Omental fat pad (tissue), 4 donors: Measurements from ENCODE around the gene DENND2C. TPM values are rescaled to one million over a fixed set of nuclear protein-coding genes. Genes with fewer than 3 reads are reported as not detected.

Experiments
- ATAC-seq: fragments of 150-250 bp; one replicate; pipeline ENCODE4 v1.9.1; 2016; ENCODE audit warnings: mild to moderate bottlenecking, moderate library complexity; ENCODE audit not compliant: low FRiP score
- DNase-seq: peaks from one replicate; pipeline ENCODE4 v3.0.0-alpha.2; 2019; ENCODE audit warnings: low spot score
- total RNA-seq, 4 donors: library from RNA; depleted of rRNA; stranded (reverse); fragments of >200 nt; gene quantifications; one replicate each; pipeline ENCODE4 v1.1.0, GENCODE V29; 2016
- TF ChIP-seq, protein P1 (sequence below), 3 donors: fragments of 450-650 bp; IDR thresholded peaks; one replicate each; pipeline ENCODE4 v1.5.1; 2016 to 2017; ENCODE audit warnings: antibody characterized with exemption in 3 of 3, mild to moderate bottlenecking in 3 of 3, moderate library complexity in 2 of 3

The DENND2C gene
- total RNA-seq, 4 donors from 2014 or later = 1.9 to 6.6 (median 3.1) TPM

DNA sequence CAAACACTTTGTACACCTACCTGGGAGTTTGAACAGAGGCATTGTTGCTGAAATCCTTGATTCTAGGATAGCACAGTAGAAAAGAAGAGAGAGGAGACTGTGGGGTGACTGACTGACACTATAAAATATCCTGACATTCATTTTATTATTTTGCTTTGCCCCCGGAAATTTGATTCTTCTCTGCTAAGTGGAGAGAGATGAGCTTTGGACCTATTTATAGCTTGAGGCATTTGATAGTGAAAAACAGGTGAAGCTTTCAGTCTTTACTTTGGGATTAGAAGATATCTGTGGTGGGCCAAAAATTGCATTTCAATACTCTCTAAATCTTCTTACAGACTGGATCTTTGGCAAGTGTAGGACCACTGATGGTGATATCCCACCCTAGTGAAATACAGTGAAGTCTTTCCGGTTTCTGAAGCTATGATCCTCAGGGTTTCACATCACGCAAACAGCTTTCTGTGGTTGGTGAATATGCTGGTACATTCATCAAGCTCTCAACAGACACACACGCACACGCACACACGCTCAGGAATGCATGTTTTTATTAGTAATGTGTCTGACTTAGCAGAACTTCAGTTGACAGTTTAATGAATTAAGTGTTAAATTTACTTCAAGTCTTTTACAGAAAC, 25.7 kb upstream of the DENND2C start, which contains the start of gene AMPD1:
Gene AMPD1 (minus strand): TSS at position 117 of the 629 bp plus-strand sequence. CDS start 75 bp downstream, at position 42.
- DNase-seq (no peak), ATAC-seq (no peak)
- TF ChIP-seq, protein P1, sequence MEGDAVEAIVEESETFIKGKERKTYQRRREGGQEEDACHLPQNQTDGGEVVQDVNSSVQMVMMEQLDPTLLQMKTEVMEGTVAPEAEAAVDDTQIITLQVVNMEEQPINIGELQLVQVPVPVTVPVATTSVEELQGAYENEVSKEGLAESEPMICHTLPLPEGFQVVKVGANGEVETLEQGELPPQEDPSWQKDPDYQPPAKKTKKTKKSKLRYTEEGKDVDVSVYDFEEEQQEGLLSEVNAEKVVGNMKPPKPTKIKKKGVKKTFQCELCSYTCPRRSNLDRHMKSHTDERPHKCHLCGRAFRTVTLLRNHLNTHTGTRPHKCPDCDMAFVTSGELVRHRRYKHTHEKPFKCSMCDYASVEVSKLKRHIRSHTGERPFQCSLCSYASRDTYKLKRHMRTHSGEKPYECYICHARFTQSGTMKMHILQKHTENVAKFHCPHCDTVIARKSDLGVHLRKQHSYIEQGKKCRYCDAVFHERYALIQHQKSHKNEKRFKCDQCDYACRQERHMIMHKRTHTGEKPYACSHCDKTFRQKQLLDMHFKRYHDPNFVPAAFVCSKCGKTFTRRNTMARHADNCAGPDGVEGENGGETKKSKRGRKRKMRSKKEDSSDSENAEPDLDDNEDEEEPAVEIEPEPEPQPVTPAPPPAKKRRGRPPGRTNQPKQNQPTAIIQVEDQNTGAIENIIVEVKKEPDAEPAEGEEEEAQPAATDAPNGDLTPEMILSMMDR (IDR thresholded peaks at IDR 0.05) = no peak

DNA sequence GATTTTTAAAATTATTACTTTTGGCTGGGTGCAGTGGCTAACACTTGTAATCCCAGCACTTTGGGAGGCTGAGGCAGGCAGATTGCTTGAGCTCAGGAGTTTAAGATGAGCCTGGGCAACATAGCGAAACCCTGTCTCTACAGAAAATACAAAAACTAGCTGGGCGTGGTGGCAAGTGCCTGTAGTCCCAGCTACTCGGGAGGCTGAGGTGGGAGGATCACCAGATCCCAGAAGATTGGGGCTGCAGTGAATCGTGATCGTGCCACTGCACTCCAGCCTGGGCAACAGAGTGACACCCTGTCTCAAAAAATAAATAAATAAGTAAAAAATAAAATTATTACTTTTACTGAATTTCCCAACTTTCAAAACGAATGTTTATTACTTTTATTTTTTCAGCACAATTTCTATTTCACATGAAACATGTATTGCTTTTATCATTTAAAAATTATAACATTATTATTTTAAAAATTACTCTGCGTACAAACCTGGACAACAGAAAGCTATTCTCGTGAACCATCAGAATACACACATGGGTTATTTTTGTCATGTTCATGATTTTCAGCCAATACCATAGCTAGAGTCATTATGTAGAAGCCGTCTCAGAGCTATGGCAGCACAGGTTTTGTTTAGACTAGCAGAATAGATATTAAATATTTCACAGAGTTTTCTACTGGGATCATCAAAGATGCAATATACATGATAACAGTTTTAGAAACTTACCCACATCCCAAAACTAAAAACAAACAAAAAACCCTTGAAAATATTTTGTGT, 24.9 kb upstream of the DENND2C start:
- TF ChIP-seq, protein P1 (IDR thresholded peaks at IDR 0.05) = no peak
- ATAC-seq = no peak
- DNase-seq = no peak

- TF ChIP-seq, protein P1 (IDR thresholded peaks at IDR 0.05) = no peak
Measured at GRCh38 chr1:114692947-114693346, 23.1 kb upstream of the DENND2C start.

GRCh38 chr1:114691061-114691460, 21.2 kb upstream of the DENND2C start:
- no peak for DNase-seq
- TF ChIP-seq, protein P1 (IDR thresholded peaks at IDR 0.05) = no peak
- no peak for ATAC-seq

More at GRCh38 chr1:114692947-114693346, 23.1 kb upstream of the DENND2C start:
- DNase-seq (no peak), ATAC-seq (no peak)

DNA sequence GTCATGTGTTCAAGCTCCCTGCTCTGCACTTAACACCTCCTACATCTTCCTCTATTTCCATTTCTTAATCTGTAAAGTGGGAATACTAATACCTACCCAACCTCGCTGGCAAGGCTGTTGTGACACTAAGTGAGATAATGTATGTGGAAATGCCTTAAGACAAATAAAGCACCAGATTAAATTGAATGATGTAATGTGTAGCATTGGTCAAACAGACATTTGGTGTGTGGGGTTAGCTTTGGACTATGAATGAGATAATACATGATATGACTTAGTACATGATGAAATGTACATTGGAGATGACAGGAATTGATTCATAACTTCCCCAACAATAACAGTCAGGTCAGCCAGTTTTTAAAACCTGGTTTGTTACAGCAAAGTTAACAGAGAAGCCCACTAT, 20.3 kb upstream of the DENND2C start:
- TF ChIP-seq, protein P1 (IDR thresholded peaks at IDR 0.05) = no peak
- no peak for ATAC-seq
- DNase-seq = no peak

GRCh38 chr1:114688526-114688925, 18.7 kb upstream of the DENND2C start:
- DNase-seq (no peak), ATAC-seq (no peak)
- TF ChIP-seq, protein P1 (IDR thresholded peaks at IDR 0.05) = no peak
